ENCODE data around the gene AGAP3. TPM values are rescaled to one million over a fixed set of nuclear protein-coding genes. Genes with fewer than 3 reads are reported as not detected.

AGAP3 gene
- polyA plus RNA-seq, 1 of the 3 experiments (the other 2 are of a cell fraction) = 126 TPM

DNA sequence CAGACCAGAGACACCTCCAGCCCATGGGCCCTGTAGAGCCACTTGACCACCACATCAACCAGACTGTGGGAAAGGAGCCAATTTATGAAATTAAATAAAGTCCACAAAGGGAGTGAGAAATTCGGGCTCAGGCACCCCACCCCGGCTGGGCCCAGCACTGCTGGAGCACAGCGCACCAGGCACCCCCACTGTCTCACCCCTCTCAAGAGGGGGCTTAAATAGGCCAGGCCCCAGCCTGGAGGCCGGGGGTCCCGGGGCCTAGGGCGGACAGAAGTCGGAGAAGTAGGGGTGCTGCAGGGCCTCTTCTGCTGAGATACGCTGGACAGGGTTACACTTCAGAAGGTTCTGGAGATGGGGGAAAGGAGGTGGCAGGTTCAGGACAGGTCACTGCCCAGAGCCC is 32.5 kb upstream of the AGAP3 start:
- Histone ChIP-seq H3F3A (replicated peaks; ENCODE audit: insufficient read depth) (peaks cover 3% of the 10 kb centered on the region), H3K79me2 (ENCODE audit: insufficient read depth) (peaks cover 19% of the 10 kb centered on the region), H3K36me3 (replicated peaks in 1 of 2; ENCODE audit: control insufficient read depth in 1 of 2, insufficient read depth in 2 of 2, low read length in 1 of 2) (peaks cover 3 to 40% of the 10 kb centered on the region in 2 experiments), H3K27ac (ENCODE audit: low read depth in 2 of 2, low read length in 1 of 2) (no peak overlapping the region), H3K4me3 (ENCODE audit: low read depth in 2 of 2, low read length in 1 of 2) (no peak overlapping the region), H2AFZ (ENCODE audit: low read depth) (no peak overlapping the region), H3K9me3 (no peaks in the 10 kb centered on the region), H3K4me1 (ENCODE audit: control insufficient read depth in 1 of 2, insufficient read depth in 2 of 2, low read depth in 1 of 2, low read length in 1 of 2) (peaks cover 10 to 25% of the 10 kb centered on the region in 2 experiments; a peak in 3 of 4 replicates), H4K20me1 (ENCODE audit: insufficient read depth) (no peaks in the 10 kb centered on the region), H3K9ac (no peak overlapping the region), H3K4me2 (no peak overlapping the region), H3K9me2 (no peaks in the 10 kb centered on the region), H3K27me3 (ENCODE audit: insufficient read depth) (no peaks in the 10 kb centered on the region)
- no peak for DNase-seq
- ChIA-PET CTCF (interaction anchor here (0.7 to 2.4 kb wide), 2 partner anchors 14 to 24 kb away, joined by 3 to 14 read pairs; partner anchors contain the start of gene ABCB8), POLR2A (interaction anchor here (1.0 kb wide), 1 partner anchor 27 kb away, joined by 3 read pairs; the partner anchor contains the start of gene FASTK)
- TF ChIP-seq EP300 (IDR thresholded peaks at IDR 0.05; ENCODE audit: borderline replicate concordance in 1 of 2, low read depth in 1 of 2, low read length in 1 of 2) (no peak), FOSL2 (IDR thresholded peaks at IDR 0.05; ENCODE audit: borderline replicate concordance, low read depth) (no peak), SMC3 (IDR thresholded peaks at IDR 0.05; ENCODE audit: low read depth, low read length) (no peak), EZH2phosphoT487 (IDR thresholded peaks at IDR 0.05; ENCODE audit: borderline replicate concordance, low read depth) (no peak), TEAD4 (IDR thresholded peaks at IDR 0.05; ENCODE audit: borderline replicate concordance, insufficient read depth) (no peak), FOXJ3 (CRISPR knock-in tag; IDR thresholded peaks at IDR 0.05) (no peak), JUND (IDR thresholded peaks at IDR 0.05) (no peak), RAD21 (IDR thresholded peaks at IDR 0.05; ENCODE audit: low read length) (no peak), NFIC (IDR thresholded peaks at IDR 0.05; ENCODE audit: borderline replicate concordance) (no peak), ELF1 (IDR thresholded peaks at IDR 0.05) (no peak), GABPA (IDR thresholded peaks at IDR 0.05; ENCODE audit: low read depth) (no peak), RCOR1 (IDR thresholded peaks at IDR 0.05; ENCODE audit: low read length) (no peak)
- TF ChIP-seq, protein P1, sequence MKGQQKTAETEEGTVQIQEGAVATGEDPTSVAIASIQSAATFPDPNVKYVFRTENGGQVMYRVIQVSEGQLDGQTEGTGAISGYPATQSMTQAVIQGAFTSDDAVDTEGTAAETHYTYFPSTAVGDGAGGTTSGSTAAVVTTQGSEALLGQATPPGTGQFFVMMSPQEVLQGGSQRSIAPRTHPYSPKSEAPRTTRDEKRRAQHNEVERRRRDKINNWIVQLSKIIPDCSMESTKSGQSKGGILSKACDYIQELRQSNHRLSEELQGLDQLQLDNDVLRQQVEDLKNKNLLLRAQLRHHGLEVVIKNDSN (IDR thresholded peaks at IDR 0.05; ENCODE audit: borderline replicate concordance, low read depth) = no peak
- TF ChIP-seq, protein P2, sequence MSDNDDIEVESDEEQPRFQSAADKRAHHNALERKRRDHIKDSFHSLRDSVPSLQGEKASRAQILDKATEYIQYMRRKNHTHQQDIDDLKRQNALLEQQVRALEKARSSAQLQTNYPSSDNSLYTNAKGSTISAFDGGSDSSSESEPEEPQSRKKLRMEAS (IDR thresholded peaks at IDR 0.05; ENCODE audit: low read depth) = no peak
- TF ChIP-seq, protein P3, sequence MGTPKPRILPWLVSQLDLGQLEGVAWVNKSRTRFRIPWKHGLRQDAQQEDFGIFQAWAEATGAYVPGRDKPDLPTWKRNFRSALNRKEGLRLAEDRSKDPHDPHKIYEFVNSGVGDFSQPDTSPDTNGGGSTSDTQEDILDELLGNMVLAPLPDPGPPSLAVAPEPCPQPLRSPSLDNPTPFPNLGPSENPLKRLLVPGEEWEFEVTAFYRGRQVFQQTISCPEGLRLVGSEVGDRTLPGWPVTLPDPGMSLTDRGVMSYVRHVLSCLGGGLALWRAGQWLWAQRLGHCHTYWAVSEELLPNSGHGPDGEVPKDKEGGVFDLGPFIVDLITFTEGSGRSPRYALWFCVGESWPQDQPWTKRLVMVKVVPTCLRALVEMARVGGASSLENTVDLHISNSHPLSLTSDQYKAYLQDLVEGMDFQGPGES (IDR thresholded peaks at IDR 0.05; ENCODE audit: low read depth, low read length) = no peak
- 83% methylated on average over 6 of the region's 8 CpGs for WGBS (ENCODE audit: low lambda C conversion rate)

DNA sequence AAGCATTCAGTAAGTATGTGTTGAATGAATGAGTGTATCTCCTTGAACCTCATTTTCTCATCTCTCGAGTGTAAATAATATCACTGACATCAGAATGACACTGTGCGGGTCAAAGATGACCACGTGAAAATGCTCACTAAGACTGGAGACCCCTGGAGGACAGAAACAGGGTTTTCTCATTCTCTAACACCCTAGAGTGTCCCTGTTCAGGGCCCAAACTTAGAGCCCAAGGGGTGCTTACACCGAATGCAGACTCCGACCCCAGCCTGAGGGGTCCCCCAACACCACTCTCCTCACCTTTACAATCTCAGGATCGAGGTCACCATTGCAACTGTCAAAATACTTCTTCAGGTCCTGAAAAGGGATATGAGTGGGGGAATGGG is 30.0 kb upstream of the AGAP3 start:
- no peak for DNase-seq
- POLR2A ChIA-PET = no interaction called here
- peaks cover 38% of the 10 kb centered on the region for H3K79me2 ChIP-seq (ENCODE audit: insufficient read depth)
- no peaks in the 10 kb centered on the region for H3K9me2 ChIP-seq
- H3K27me3 ChIP-seq (ENCODE audit: insufficient read depth) = no peaks in the 10 kb centered on the region
- peak overlapping the region; percentile 68; the same call in 1 of the 2 replicates for H3K9ac ChIP-seq
- no peak overlapping the region for H3K27ac ChIP-seq (ENCODE audit: low read depth in 2 of 2, low read length in 1 of 2)
- CTCF ChIA-PET = interaction anchor here (1.0 to 12.2 kb wide), 8 partner anchors 10 to 54 kb away, joined by 3 to 126 read pairs (median 8); partner anchors contain the start of gene ABCB8
- peak overlapping the region; percentile 66 to 99; a peak in 2 of 4 replicates for H3K4me3 ChIP-seq (ENCODE audit: low read depth in 2 of 2, low read length in 1 of 2)
- no peak overlapping the region for H2AFZ ChIP-seq (ENCODE audit: low read depth)
- H3K4me1 ChIP-seq (ENCODE audit: control insufficient read depth in 1 of 2, insufficient read depth in 2 of 2, low read depth in 1 of 2, low read length in 1 of 2) = peaks cover 20 to 40% of the 10 kb centered on the region in 2 experiments
- peak overlapping the region; percentile 85 for H3K4me2 ChIP-seq
- WGBS (ENCODE audit: low lambda C conversion rate) = 91% methylated on average over 6 of the region's 6 CpGs
- peaks cover 8% of the 10 kb centered on the region for H4K20me1 ChIP-seq (ENCODE audit: insufficient read depth)
- H3F3A ChIP-seq (replicated peaks; ENCODE audit: insufficient read depth) = peaks cover 3% of the 10 kb centered on the region
- peaks cover 3 to 40% of the 10 kb centered on the region in 2 experiments for H3K36me3 ChIP-seq (replicated peaks in 1 of 2; ENCODE audit: control insufficient read depth in 1 of 2, insufficient read depth in 2 of 2, low read length in 1 of 2)
- H3K9me3 ChIP-seq = no peaks in the 10 kb centered on the region
- TF ChIP-seq POLR2AphosphoS5 (IDR thresholded peaks at IDR 0.05; ENCODE audit: low read depth, low read length) (no peak), RAD21 (IDR thresholded peaks at IDR 0.05; ENCODE audit: low read length) (no peak), EP300 (IDR thresholded peaks at IDR 0.05; ENCODE audit: borderline replicate concordance in 1 of 2, low read depth in 1 of 2, low read length in 1 of 2) (no peak), SMC3 (IDR thresholded peaks at IDR 0.05; ENCODE audit: low read depth, low read length) (no peak), CHD2 (IDR thresholded peaks at IDR 0.05; ENCODE audit: low read length, partially characterized antibody) (no peak), MXI1 (IDR thresholded peaks at IDR 0.05; ENCODE audit: low read depth, low read length) (0 out of 2 replicates have a peak, but pooled peaks have one; percentile 9), FOSL2 (IDR thresholded peaks at IDR 0.05; ENCODE audit: borderline replicate concordance, low read depth) (no peak), GABPA (IDR thresholded peaks at IDR 0.05; ENCODE audit: low read depth) (no peak), RXRA (IDR thresholded peaks at IDR 0.05; ENCODE audit: borderline replicate concordance, low read depth) (no peak), MEF2A (IDR thresholded peaks at IDR 0.05; ENCODE audit: borderline replicate concordance, low read depth) (no peak), FOXJ3 (CRISPR knock-in tag; IDR thresholded peaks at IDR 0.05) (no peak)
- TF ChIP-seq, protein P1 (IDR thresholded peaks at IDR 0.05; ENCODE audit: borderline replicate concordance, low read depth) = no peak
- TF ChIP-seq, protein P3 (IDR thresholded peaks at IDR 0.05; ENCODE audit: low read depth, low read length) = no peak
- TF ChIP-seq, protein P4, sequence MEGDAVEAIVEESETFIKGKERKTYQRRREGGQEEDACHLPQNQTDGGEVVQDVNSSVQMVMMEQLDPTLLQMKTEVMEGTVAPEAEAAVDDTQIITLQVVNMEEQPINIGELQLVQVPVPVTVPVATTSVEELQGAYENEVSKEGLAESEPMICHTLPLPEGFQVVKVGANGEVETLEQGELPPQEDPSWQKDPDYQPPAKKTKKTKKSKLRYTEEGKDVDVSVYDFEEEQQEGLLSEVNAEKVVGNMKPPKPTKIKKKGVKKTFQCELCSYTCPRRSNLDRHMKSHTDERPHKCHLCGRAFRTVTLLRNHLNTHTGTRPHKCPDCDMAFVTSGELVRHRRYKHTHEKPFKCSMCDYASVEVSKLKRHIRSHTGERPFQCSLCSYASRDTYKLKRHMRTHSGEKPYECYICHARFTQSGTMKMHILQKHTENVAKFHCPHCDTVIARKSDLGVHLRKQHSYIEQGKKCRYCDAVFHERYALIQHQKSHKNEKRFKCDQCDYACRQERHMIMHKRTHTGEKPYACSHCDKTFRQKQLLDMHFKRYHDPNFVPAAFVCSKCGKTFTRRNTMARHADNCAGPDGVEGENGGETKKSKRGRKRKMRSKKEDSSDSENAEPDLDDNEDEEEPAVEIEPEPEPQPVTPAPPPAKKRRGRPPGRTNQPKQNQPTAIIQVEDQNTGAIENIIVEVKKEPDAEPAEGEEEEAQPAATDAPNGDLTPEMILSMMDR (IDR thresholded peaks at IDR 0.05) = peak; percentile 23

Measured in SK-N-SH (cell line).